DOHH2 (cell line): ENCODE measurements around the gene AZIN2.

Experiments
- H3F3A ChIP-seq: fragments of 200-600 bp; sonication (generic), shearing (Covaris generic); 2 replicates; pipeline ENCODE4 v1.6.0; 2016; ENCODE audit warnings: antibody characterized with exemption, mild to moderate bottlenecking; ENCODE audit not compliant: control insufficient read depth, insufficient read depth
- H3K27ac ChIP-seq: fragments of 200-600 bp; sonication (generic); 2 replicates; pipeline ENCODE4 v1.5.1; 2014; ENCODE audit warnings: low read depth, mild to moderate bottlenecking, low read length, moderate library complexity
- H3K27me3 ChIP-seq: fragments of 200-600 bp; sonication (generic); 2 replicates; pipeline ENCODE4 v1.6.1; 2014; ENCODE audit warnings: mild to moderate bottlenecking, low read length, mixed read lengths; ENCODE audit not compliant: control insufficient read depth
- H3K36me3 ChIP-seq: fragments of 200-600 bp; sonication (generic); 2 replicates; pipeline ENCODE4 v1.6.1; 2014; ENCODE audit warnings: mild to moderate bottlenecking, low read length, moderate library complexity, mixed read lengths; ENCODE audit not compliant: control insufficient read depth
- H3K4me1 ChIP-seq: fragments of 200-600 bp; sonication (generic); 2 replicates; pipeline ENCODE4 v1.6.1; 2014; ENCODE audit warnings: mild to moderate bottlenecking, low read length, mixed read lengths; ENCODE audit not compliant: control insufficient read depth
- H3K4me2 ChIP-seq: fragments of 200-600 bp; sonication (generic); 2 replicates; pipeline ENCODE4 v1.6.0; 2014; ENCODE audit warnings: mild to moderate bottlenecking, low read length, moderate library complexity
- H3K4me3 ChIP-seq: fragments of 200-600 bp; sonication (generic); 2 replicates; pipeline ENCODE4 v1.5.1; 2014; ENCODE audit warnings: mild to moderate bottlenecking, low read length, mixed read lengths
- H3K79me2 ChIP-seq: fragments of 200-600 bp; sonication (generic); 2 replicates; pipeline ENCODE4 v1.6.1; 2014; ENCODE audit warnings: mild to moderate bottlenecking, low read length, mixed read lengths; ENCODE audit not compliant: control insufficient read depth
- H3K9me2 ChIP-seq: fragments of 200-600 bp; sonication (generic); replicated peaks from 2 replicates; pipeline ENCODE4 v1.6.1; 2014; ENCODE audit warnings: mild to moderate bottlenecking, low read length, mixed read lengths; ENCODE audit not compliant: control insufficient read depth
- H3K9me3 ChIP-seq: fragments of 200-600 bp; sonication (generic); 2 replicates; pipeline ENCODE4 v1.6.1; 2014; ENCODE audit warnings: antibody characterized with exemption, low read length, mixed read lengths; ENCODE audit not compliant: control insufficient read depth, insufficient read depth
- H4K20me1 ChIP-seq: fragments of 200-600 bp; sonication (generic); 2 replicates; pipeline ENCODE4 v1.6.0; 2014; ENCODE audit warnings: low read depth, mild to moderate bottlenecking, antibody characterized with exemption, low read length, moderate library complexity; ENCODE audit not compliant: control insufficient read depth, insufficient read depth
- EZH2phosphoT487 ChIP-seq: fragments of 200-600 bp; sonication (generic); IDR thresholded peaks from 2 replicates; pipeline ENCODE4 v1.6.1; 2017; ENCODE audit warnings: borderline replicate concordance, mild to moderate bottlenecking, antibody characterized with exemption, low read length, moderate library complexity, mixed read lengths
- TF ChIP-seq, protein P1 (sequence below): fragments of 200-600 bp; sonication (generic); IDR thresholded peaks from one replicate; pipeline ENCODE4 v1.5.1; 2014; ENCODE audit warnings: antibody characterized with exemption, mild to moderate bottlenecking, low read depth, low read length; ENCODE audit not compliant: poor library complexity, severe bottlenecking

The AZIN2 gene

DNA sequence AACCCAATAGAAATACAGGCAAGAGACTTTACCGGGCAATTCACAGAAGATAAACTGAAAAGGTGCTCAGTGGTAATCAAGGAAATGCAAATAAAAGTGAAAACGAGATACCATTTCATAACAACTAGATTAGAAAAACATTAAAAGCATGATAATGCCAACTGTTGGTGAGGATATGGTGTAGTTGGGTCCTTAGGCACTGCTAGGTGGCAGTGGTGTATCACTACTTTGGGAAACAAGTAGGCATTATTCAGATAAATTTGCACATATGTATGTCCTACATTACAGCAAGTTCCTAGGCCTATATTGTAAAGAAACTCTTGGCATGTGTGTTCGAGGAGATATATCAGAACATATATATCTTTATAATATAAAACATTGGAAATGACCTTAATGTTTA is 31.0 kb downstream of the AZIN2 start:
- Histone ChIP-seq H3K4me1 (no peaks in the 10 kb centered on the region), H3K4me2 (no peak overlapping the region), H3K36me3 (no peaks in the 10 kb centered on the region), H3K9me2 (no peaks in the 10 kb centered on the region), H3K9me3 (peaks cover 10% of the 10 kb centered on the region), H3K79me2 (no peaks in the 10 kb centered on the region), H3K4me3 (no peak overlapping the region), H3K27me3 (0 out of 2 replicates have a peak, but pooled peaks cover 4% of the 10 kb centered on the region), H4K20me1 (no peaks in the 10 kb centered on the region), H3F3A (no peaks in the 10 kb centered on the region), H3K27ac (no peak overlapping the region)
- TF ChIP-seq, protein P1, sequence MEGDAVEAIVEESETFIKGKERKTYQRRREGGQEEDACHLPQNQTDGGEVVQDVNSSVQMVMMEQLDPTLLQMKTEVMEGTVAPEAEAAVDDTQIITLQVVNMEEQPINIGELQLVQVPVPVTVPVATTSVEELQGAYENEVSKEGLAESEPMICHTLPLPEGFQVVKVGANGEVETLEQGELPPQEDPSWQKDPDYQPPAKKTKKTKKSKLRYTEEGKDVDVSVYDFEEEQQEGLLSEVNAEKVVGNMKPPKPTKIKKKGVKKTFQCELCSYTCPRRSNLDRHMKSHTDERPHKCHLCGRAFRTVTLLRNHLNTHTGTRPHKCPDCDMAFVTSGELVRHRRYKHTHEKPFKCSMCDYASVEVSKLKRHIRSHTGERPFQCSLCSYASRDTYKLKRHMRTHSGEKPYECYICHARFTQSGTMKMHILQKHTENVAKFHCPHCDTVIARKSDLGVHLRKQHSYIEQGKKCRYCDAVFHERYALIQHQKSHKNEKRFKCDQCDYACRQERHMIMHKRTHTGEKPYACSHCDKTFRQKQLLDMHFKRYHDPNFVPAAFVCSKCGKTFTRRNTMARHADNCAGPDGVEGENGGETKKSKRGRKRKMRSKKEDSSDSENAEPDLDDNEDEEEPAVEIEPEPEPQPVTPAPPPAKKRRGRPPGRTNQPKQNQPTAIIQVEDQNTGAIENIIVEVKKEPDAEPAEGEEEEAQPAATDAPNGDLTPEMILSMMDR, result no peak
- TF ChIP-seq EZH2phosphoT487, result no peak

DNA sequence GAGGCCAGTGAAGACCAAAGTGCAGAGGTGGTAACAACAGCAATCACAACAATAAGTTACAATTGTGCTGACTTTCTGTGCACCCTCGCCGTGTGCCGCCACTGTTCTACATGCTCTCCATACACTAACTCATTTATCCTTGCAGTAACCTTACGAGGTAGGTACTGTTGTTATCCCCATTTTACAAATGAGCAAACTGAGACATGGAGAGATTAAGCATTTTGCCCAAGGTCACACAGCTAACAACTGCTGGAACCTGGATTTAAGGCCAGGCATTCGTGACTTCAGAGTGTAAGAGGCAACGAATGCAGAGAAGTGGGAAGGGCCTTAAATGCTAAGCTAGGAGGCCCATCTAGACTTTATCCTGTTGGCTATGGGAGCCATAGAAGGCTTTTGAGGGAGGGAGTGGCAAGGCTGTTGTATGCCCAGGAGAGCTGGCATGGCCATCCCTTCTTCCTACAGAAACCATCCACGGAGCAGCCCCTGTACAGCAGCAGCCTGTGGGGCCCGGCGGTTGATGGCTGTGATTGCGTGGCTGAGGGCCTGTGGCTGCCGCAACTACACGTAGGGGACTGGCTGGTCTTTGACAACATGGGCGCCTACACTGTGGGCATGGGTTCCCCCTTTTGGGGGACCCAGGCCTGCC is 36.6 kb downstream of the AZIN2 start:
- Histone ChIP-seq H3K36me3 (no peaks in the 10 kb centered on the region), H3F3A (no peaks in the 10 kb centered on the region), H3K4me2 (no peak overlapping the region), H3K79me2 (no peaks in the 10 kb centered on the region), H3K27ac (no peak overlapping the region), H3K9me2 (no peaks in the 10 kb centered on the region), H3K27me3 (peaks cover 6% of the 10 kb centered on the region), H3K4me3 (no peak overlapping the region), H4K20me1 (no peaks in the 10 kb centered on the region), H3K9me3 (no peaks in the 10 kb centered on the region), H3K4me1 (no peaks in the 10 kb centered on the region)
- TF ChIP-seq, protein P1, result no peak
- no peak for TF ChIP-seq EZH2phosphoT487

DNA sequence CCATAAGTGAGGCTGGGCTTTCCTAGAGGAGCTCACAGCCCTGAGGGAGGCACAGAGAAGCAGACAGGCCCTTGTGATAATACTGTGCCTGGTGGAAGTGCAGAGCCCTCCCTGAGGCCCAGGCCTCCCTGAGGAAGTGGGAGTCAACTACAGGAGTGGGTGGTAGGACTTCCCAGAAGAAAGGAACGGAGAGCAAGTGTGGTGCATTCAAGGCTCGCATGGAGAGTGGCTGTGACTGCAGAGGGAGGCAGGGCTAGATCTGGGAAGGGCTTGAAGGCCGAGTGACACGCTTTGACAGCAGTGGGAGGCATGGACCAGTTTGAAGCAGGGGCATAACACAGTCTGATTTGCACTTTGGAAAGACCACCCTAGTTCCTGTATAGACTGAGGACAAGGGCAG is 37.3 kb downstream of the AZIN2 start:
- H3K4me1 ChIP-seq, result no peaks in the 10 kb centered on the region
- H3K4me2 ChIP-seq, result no peak overlapping the region
- no peaks in the 10 kb centered on the region for H3F3A ChIP-seq
- H3K9me3 ChIP-seq, result no peaks in the 10 kb centered on the region
- no peak overlapping the region for H3K27ac ChIP-seq
- no peaks in the 10 kb centered on the region for H3K9me2 ChIP-seq
- no peaks in the 10 kb centered on the region for H3K79me2 ChIP-seq
- H4K20me1 ChIP-seq, result no peaks in the 10 kb centered on the region
- peaks cover 6% of the 10 kb centered on the region for H3K27me3 ChIP-seq
- H3K36me3 ChIP-seq, result no peaks in the 10 kb centered on the region
- no peak for TF ChIP-seq EZH2phosphoT487
- TF ChIP-seq, protein P1, result no peak
- H3K4me3 ChIP-seq, result no peak overlapping the region
